ENCODE results near the gene RERE.
A peak's percentile ranks its signal among the peaks of the same experiment; 100 is the strongest.

DNA sequence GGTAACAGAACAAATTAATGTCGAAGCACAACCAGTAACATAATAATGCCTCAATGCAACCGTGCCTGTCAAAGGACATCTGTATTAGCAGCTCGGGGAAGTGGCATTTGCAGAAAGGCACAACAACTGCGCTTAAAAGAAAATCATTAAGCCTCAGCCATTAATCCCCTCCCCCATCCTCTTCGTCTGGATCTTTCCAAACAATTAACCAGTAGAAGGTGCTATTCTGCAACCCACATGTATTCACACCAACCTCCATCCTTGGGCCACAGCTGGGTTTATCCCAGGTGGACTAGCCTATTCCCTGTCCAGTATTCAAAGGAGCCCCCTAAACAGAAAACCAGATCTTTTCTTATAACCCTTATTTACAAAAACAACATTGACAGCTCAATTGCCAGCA, 2.6 kb downstream of the RERE start:
- TF ChIP-seq POLR2A (IDR thresholded peaks at IDR 0.05): no peak
- TF ChIP-seq, protein P1, sequence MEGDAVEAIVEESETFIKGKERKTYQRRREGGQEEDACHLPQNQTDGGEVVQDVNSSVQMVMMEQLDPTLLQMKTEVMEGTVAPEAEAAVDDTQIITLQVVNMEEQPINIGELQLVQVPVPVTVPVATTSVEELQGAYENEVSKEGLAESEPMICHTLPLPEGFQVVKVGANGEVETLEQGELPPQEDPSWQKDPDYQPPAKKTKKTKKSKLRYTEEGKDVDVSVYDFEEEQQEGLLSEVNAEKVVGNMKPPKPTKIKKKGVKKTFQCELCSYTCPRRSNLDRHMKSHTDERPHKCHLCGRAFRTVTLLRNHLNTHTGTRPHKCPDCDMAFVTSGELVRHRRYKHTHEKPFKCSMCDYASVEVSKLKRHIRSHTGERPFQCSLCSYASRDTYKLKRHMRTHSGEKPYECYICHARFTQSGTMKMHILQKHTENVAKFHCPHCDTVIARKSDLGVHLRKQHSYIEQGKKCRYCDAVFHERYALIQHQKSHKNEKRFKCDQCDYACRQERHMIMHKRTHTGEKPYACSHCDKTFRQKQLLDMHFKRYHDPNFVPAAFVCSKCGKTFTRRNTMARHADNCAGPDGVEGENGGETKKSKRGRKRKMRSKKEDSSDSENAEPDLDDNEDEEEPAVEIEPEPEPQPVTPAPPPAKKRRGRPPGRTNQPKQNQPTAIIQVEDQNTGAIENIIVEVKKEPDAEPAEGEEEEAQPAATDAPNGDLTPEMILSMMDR (IDR thresholded peaks at IDR 0.05): no peak
- peak in 1 of 2 donors; percentile 17 for TF ChIP-seq POLR2AphosphoS5 (IDR thresholded peaks at IDR 0.05; ENCODE audit: insufficient read depth in 1 of 2, low read depth in 1 of 2)
